ENCODE data around the gene BCL7A. TPM values are rescaled to one million over a fixed set of nuclear protein-coding genes. Genes with fewer than 3 reads are reported as not detected.

BCL7A gene
- total RNA-seq, 1 experiment from 2014 or later = 6.3 TPM

DNA sequence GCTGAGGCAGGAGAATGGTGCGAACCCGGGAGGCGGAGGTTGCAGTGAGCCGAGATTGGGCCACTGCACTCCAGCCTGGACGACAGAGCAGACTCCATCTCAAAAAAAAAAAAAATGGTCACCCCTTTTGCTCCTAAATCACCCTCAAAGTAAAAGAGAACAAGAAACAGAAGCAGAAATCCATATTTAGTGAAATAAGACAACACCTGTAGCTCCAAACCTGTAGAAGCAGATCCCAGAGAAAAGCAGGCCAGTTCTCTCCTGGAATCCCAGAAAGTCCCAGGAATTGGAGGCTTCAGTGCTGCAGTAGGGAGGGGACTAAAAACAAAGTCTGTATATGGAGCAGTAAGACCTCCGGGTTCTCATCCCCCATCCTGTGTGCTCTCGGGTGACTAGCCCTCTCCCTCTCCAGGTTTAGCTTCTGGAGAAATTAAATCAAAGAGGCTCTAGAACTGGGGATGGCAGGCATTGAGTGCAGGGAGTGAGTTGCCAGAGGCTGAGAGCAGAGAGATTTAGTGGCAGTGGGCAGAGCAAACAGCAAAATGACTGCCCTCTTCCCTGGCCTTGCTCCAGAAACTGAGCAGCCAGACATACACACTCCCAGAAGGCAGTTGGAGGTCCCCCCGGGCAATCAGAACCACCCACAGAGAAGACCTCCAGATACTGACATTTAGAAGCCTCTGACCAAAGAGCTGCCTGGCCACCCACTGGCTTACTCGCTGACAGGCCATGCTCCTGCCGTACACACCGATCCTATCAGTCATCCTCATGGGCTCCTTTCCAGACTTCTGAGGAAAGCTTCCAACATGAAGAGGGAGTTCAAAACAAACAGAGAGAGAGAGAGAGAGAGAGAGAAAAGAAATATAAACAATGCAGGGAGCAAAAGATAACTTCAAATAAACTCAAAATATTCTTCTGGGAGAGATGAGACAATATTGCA is 50.6 kb downstream of the BCL7A start:
- TF ChIP-seq EZH2 (IDR thresholded peaks at IDR 0.05; ENCODE audit: low read depth) = no peak
- TF ChIP-seq, protein P1, sequence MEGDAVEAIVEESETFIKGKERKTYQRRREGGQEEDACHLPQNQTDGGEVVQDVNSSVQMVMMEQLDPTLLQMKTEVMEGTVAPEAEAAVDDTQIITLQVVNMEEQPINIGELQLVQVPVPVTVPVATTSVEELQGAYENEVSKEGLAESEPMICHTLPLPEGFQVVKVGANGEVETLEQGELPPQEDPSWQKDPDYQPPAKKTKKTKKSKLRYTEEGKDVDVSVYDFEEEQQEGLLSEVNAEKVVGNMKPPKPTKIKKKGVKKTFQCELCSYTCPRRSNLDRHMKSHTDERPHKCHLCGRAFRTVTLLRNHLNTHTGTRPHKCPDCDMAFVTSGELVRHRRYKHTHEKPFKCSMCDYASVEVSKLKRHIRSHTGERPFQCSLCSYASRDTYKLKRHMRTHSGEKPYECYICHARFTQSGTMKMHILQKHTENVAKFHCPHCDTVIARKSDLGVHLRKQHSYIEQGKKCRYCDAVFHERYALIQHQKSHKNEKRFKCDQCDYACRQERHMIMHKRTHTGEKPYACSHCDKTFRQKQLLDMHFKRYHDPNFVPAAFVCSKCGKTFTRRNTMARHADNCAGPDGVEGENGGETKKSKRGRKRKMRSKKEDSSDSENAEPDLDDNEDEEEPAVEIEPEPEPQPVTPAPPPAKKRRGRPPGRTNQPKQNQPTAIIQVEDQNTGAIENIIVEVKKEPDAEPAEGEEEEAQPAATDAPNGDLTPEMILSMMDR (conservative IDR thresholded peaks at IDR 0.05) = peak; percentile 36; the same call in 1 of the 2 replicates
- ChIA-PET CTCF (interaction anchor here (0.7 kb wide), 1 partner anchor 51 kb away, joined by 6 read pairs; no protein-coding TSS in a partner anchor), POLR2A (ENCODE audit: unreplicated experiment) (interaction anchor here (0.5 to 0.6 kb wide), 3 partner anchors 43 to 276 kb away, joined by 5 to 16 read pairs (median 7); partner anchors contain the start of gene B3GNT4)
- DNase-seq = peak; percentile 62 to 66
- no peaks in the 10 kb centered on the region for H3K79me2 ChIP-seq (ENCODE audit: low read depth)
- no peaks in the 10 kb centered on the region for H3K9me2 ChIP-seq (ENCODE audit: insufficient read depth)
- intact Hi-C loops (cut with micrococcal nuclease; ENCODE audit: unreplicated experiment) = no loop called here
- peaks cover 17% of the 10 kb centered on the region; the same call in 1 of the 2 replicates for H3F3A ChIP-seq (ENCODE audit: insufficient read depth, low read depth)
- no peaks in the 10 kb centered on the region for H3K27me3 ChIP-seq (ENCODE audit: insufficient read depth, low read depth)
- peaks cover 7% of the 10 kb centered on the region; the same call in 1 of the 2 replicates for H3K4me1 ChIP-seq (replicated peaks; ENCODE audit: insufficient read depth)
- H4K20me1 ChIP-seq (ENCODE audit: insufficient read depth) = no peaks in the 10 kb centered on the region
- no peak overlapping the region for H2AFZ ChIP-seq
- 0 out of 2 replicates have a peak overlapping the region, but pooled peaks have one; percentile 10 for H3K27ac ChIP-seq
- no TSS peak for BruUV-seq (replicated peaks)
- H3K4me2 ChIP-seq = peak overlapping the region; percentile 22
- no peaks in the 10 kb centered on the region for H3K36me3 ChIP-seq (ENCODE audit: low read depth)
- no peak overlapping the region for H3K4me3 ChIP-seq
- no peaks in the 10 kb centered on the region for H3K9me3 ChIP-seq (ENCODE audit: insufficient read depth, low read depth)

DNA sequence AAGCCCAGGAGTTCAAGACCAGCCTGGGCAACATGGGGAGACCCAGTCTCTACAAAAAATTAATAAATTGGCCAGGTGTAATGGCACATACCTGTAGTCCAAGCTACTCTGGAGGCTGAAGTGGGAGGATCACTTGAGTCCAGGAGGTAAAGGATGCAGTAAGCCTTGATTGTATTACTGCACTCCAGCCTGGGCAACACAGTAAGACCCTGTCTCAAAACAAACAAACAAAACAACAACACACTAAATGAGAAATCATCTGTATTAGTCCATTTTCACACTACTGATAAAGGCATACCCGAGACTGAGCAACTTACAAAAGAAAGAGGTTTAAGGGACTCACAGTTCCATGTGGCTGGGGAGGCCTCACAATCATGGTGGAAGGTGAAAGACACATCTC is 52.1 kb downstream of the BCL7A start:
- no peak overlapping the region for H2AFZ ChIP-seq
- H3K36me3 ChIP-seq (ENCODE audit: low read depth) = no peaks in the 10 kb centered on the region
- BruUV-seq (replicated peaks) = no TSS peak
- no peaks in the 10 kb centered on the region for H3K9me3 ChIP-seq (ENCODE audit: insufficient read depth, low read depth)
- no peak for TF ChIP-seq EZH2 (IDR thresholded peaks at IDR 0.05; ENCODE audit: low read depth)
- TF ChIP-seq, protein P1 (conservative IDR thresholded peaks at IDR 0.05) = no peak
- H3K27ac ChIP-seq = no peak overlapping the region
- peaks cover 25% of the 10 kb centered on the region; the same call in 1 of the 2 replicates for H3F3A ChIP-seq (ENCODE audit: insufficient read depth, low read depth)
- H3K4me3 ChIP-seq = no peak overlapping the region
- intact Hi-C loops (cut with micrococcal nuclease; ENCODE audit: unreplicated experiment) = no loop called here
- peaks cover 13% of the 10 kb centered on the region; the same call in 1 of the 2 replicates for H3K4me1 ChIP-seq (replicated peaks; ENCODE audit: insufficient read depth)
- no peak overlapping the region for H3K4me2 ChIP-seq
- no peak for DNase-seq
- H3K79me2 ChIP-seq (ENCODE audit: low read depth) = no peaks in the 10 kb centered on the region
- POLR2A ChIA-PET (ENCODE audit: unreplicated experiment) = no interaction called here
- H3K27me3 ChIP-seq (ENCODE audit: insufficient read depth, low read depth) = no peaks in the 10 kb centered on the region
- no peaks in the 10 kb centered on the region for H4K20me1 ChIP-seq (ENCODE audit: insufficient read depth)
- CTCF ChIA-PET = no interaction called here
- no peaks in the 10 kb centered on the region for H3K9me2 ChIP-seq (ENCODE audit: insufficient read depth)

DNA sequence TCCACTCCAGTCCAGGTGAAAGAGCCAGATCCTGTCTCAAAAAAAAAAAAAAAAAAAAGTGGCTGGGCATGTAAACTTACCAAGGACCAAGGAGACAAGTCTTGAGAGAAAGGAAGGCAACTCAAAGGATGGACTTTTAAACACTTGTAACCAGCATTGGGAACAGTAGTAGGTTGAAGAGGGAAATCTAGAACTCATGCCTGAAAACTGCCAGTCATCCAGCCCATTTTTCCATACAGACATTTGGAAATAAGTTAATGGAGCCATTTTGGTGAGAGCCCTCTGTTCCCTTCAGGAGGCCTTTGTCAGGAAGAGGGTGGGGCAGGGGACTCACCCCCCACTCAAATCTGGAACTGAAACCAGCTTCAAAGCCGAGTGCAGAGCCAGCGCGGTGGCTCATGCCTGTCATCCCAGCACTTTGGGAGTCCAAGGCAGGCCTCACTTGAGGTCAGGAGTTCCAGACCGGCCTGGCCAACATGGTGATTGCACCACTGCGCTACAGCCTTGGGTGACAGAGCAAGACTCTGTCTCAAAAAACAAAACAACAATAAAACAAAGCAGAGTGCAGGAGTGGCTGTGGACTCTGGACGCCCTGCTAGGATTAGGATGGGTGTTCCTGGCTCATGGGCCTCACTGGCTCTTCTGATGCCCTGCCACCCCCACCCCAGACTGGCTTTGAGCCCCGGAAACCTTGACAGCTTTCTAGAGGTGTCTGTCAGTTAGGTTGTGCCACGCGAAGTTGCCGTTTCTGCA is 55.2 kb downstream of the BCL7A start:
- POLR2A ChIA-PET (ENCODE audit: unreplicated experiment) = no interaction called here
- no peak for DNase-seq
- peaks cover 14% of the 10 kb centered on the region for H4K20me1 ChIP-seq (ENCODE audit: insufficient read depth)
- H3K4me3 ChIP-seq = no peak overlapping the region
- intact Hi-C loops (cut with micrococcal nuclease; ENCODE audit: unreplicated experiment) = no loop called here
- no peaks in the 10 kb centered on the region for H3K9me2 ChIP-seq (ENCODE audit: insufficient read depth)
- no peak overlapping the region for H3K27ac ChIP-seq
- CTCF ChIA-PET = no interaction called here
- peaks cover 27% of the 10 kb centered on the region for H3K79me2 ChIP-seq (ENCODE audit: low read depth)
- TF ChIP-seq, protein P1 (conservative IDR thresholded peaks at IDR 0.05) = no peak
- TF ChIP-seq EZH2 (IDR thresholded peaks at IDR 0.05; ENCODE audit: low read depth) = no peak
- H3K4me1 ChIP-seq (replicated peaks; ENCODE audit: insufficient read depth) = peaks cover 27% of the 10 kb centered on the region
- no peaks in the 10 kb centered on the region for H3K27me3 ChIP-seq (ENCODE audit: insufficient read depth, low read depth)
- H2AFZ ChIP-seq = no peak overlapping the region
- H3K9me3 ChIP-seq (ENCODE audit: insufficient read depth, low read depth) = no peaks in the 10 kb centered on the region
- no peaks in the 10 kb centered on the region for H3K36me3 ChIP-seq (ENCODE audit: low read depth)
- no TSS peak for BruUV-seq (replicated peaks)
- peaks cover 41% of the 10 kb centered on the region for H3F3A ChIP-seq (ENCODE audit: insufficient read depth, low read depth)
- no peak overlapping the region for H3K4me2 ChIP-seq

All from PC-9 (cell line).